GM12878 (cell line): Measurements from ENCODE around the gene LRR1. TPM values are rescaled to one million over a fixed set of nuclear protein-coding genes. Genes with fewer than 3 reads are reported as not detected.

Experiments
- ATAC-seq: fragments of 200-7000 bp; cut with Tn5 transposase; 3 replicates; pipeline ENCODE4 v1.9.1; 2020; ENCODE audit warnings: mild to moderate bottlenecking, moderate library complexity
- BruUV-seq: library from RNA; stranded (reverse); fragments of 400-500 nt; replicated peaks from 2 replicates; lab custom pipeline; 2021; lab: Mats Ljungman, UMichigan
- CTCF ChIA-PET: fragments of 300-600 bp; sonication (Branson Sonifier 250); formaldehyde crosslinking; extraction: SDS; loops from one replicate; lab custom pipeline; 2021; ENCODE audit warnings: inconsistent platforms; lab: Yijun Ruan, JAX
- POLR2A ChIA-PET: fragments of 350-600 bp; formaldehyde crosslinking; extraction: SDS; loops from one replicate; lab custom pipeline; 2021; ENCODE audit warnings: inconsistent platforms; lab: Charles Lee
- RAD21 ChIA-PET: fragments of 300-600 bp; sonication (Branson Sonifier 250); formaldehyde crosslinking; loops from one replicate; lab custom pipeline; 2023; ENCODE audit warnings: antibody characterized with exemption; ENCODE audit not compliant: unreplicated experiment; lab: Charles Lee
- SMC1A ChIA-PET: fragments of 300-600 bp; sonication (Branson Sonifier 250); formaldehyde crosslinking; loops from one replicate; lab custom pipeline; 2023; ENCODE audit not compliant: unreplicated experiment, uncharacterized antibody; lab: Charles Lee
- DNase-seq: peaks from one replicate; pipeline ENCODE4 v3.0.0-alpha.2; 2011; ENCODE audit warnings: low read depth, low spot score
- FAIRE-seq: peaks from 3 replicates; lab custom pipeline; 2011; peaks lifted over from hg19 to GRCh38; lab: Jason Lieb, UNC
- H2AFZ ChIP-seq: 2 replicates; pipeline ENCODE4 v1.6.0; 2011; ENCODE audit warnings: low read depth, low read length, control low read depth; ENCODE audit not compliant: control insufficient read depth
- H3K27ac ChIP-seq: 2 replicates; pipeline ENCODE4 v1.5.1; 2011; ENCODE audit warnings: control low read depth; ENCODE audit not compliant: control insufficient read depth, insufficient read depth
- H3K27me3 ChIP-seq, 2 experiments: replicated peaks in 1 of 2; 2 replicates each; pipeline versions ENCODE4 v1.6.0 to v1.6.1; 2011; ENCODE audit warnings: low read length in 1 of 2; ENCODE audit not compliant: control insufficient read depth in 2 of 2, insufficient read depth in 2 of 2
- H3K36me3 ChIP-seq, 2 experiments: 2 replicates each; pipeline ENCODE4 v1.5.1; 2011; ENCODE audit warnings: low read length in 1 of 2; ENCODE audit not compliant: control insufficient read depth in 2 of 2, insufficient read depth in 2 of 2
- H3K4me1 ChIP-seq: 2 replicates; pipeline ENCODE4 v1.6.1; 2011; ENCODE audit warnings: mild to moderate bottlenecking, low read length, moderate library complexity, mixed read lengths; ENCODE audit not compliant: control insufficient read depth, insufficient read depth
- H3K4me2 ChIP-seq: 2 replicates; pipeline ENCODE4 v1.6.0; 2011; ENCODE audit warnings: control low read depth; ENCODE audit not compliant: control insufficient read depth, insufficient read depth
- H3K4me3 ChIP-seq: fragments of 200-600 bp; sonication (generic); 2 replicates; pipeline ENCODE4 v1.5.1; 2016
- H3K79me2 ChIP-seq: 2 replicates; pipeline ENCODE4 v1.6.0; 2011; ENCODE audit warnings: low read length; ENCODE audit not compliant: control insufficient read depth, insufficient read depth
- H3K9ac ChIP-seq: 2 replicates; pipeline ENCODE4 v1.8.0; 2011; ENCODE audit warnings: low read length, control low read depth, mixed read lengths; ENCODE audit not compliant: control insufficient read depth, insufficient read depth
- H3K9me3 ChIP-seq: replicated peaks from 3 replicates; pipeline ENCODE4 v1.5.1; 2011; ENCODE audit warnings: mild to moderate bottlenecking, low read length; ENCODE audit not compliant: control insufficient read depth, insufficient read depth
- H4K20me1 ChIP-seq: 2 replicates; pipeline ENCODE4 v1.6.0; 2011; ENCODE audit not compliant: control insufficient read depth, insufficient read depth
- CEBPB ChIP-seq, 2 experiments: fragments of 150-350 bp in 1 of 2; IDR thresholded peaks; 2 replicates each; pipeline ENCODE4 v1.6.1; 2012 to 2014; ENCODE audit warnings: low read depth in 2 of 2, low read length in 2 of 2, borderline replicate concordance in 1 of 2, inconsistent platforms in 1 of 2
- POLR2A ChIP-seq: IDR thresholded peaks from 2 replicates; pipeline ENCODE4 v1.6.1; 2011; ENCODE audit warnings: low read depth, mild to moderate bottlenecking, low read length
- SPI1 ChIP-seq: IDR thresholded peaks from 2 replicates; pipeline ENCODE4 v1.6.1; 2011; ENCODE audit warnings: low read depth, mild to moderate bottlenecking, low read length, moderate library complexity, borderline replicate concordance; ENCODE audit not compliant: insufficient read depth
- SUPT20H ChIP-seq: IDR thresholded peaks from 2 replicates; pipeline ENCODE4 v1.6.1; 2011; ENCODE audit warnings: low read depth, mild to moderate bottlenecking, low read length, moderate library complexity, borderline replicate concordance; ENCODE audit not compliant: control insufficient read depth
- WGBS: methylation state at CpG from one replicate; pipeline ENCODE4 v1.1.6; 2016; ENCODE audit warnings: low lambda C conversion rate; ENCODE audit not compliant: insufficient replicate concordance, insufficient coverage; ENCODE audit errors: missing lambda C conversion rate; 5-methylcytosine and 5-hydroxymethylcytosine counted together
- in situ Hi-C: fragments of 300-500 bp; cut with MboI; formaldehyde crosslinking; loops from 9 replicates; pipeline ENCODE4 v1.14.3; 2018; ENCODE audit warnings: mixed read lengths
- intact Hi-C: fragments of 100-400 bp; cut with micrococcal nuclease; formaldehyde crosslinking; loops from one replicate; pipeline ENCODE4 v1.14.2; 2022; ENCODE audit not compliant: unreplicated experiment
- polyA plus RNA-seq, 11 experiments: library from polyadenylated mRNA; depleted of rRNA in 4 of 11; unstranded in 6 of 11; stranded (reverse) in 5 of 11; fragments of >200 nt; fragmentation: Nextera tagmentation in 4 of 11; fragmentation: Illumina TruSeq in 1 of 11; extraction: Ambion mirVana in 4 of 11; extraction: Trizol in 1 of 11; gene quantifications; 1 replicate in 1 of 11; 2 replicates in 10 of 11; pipeline versions ENCODE4 v1.2.1 to v1.2.3, GENCODE V29; 2011 to 2016; ENCODE audit warnings: inconsistent platforms in 2 of 11, missing spikeins in 2 of 11, low read depth in 1 of 11
- total RNA-seq, 4 experiments: library from RNA; depleted of rRNA in 3 of 4; stranded (reverse); fragments of >200 nt in 3 of 4; fragmentation: Illumina TruSeq in 1 of 4; extraction: Trizol in 1 of 4; gene quantifications; 2 replicates each; pipeline versions ENCODE4 v1.2.1 to v1.2.3, GENCODE V29; 2013 to 2021
- TF ChIP-seq, protein P1 (sequence below): IDR thresholded peaks from 2 replicates; pipeline ENCODE4 v1.6.1; 2011; ENCODE audit warnings: borderline replicate concordance, low read depth, mild to moderate bottlenecking, moderate library complexity, low read length; ENCODE audit not compliant: insufficient read depth, poor library complexity, severe bottlenecking
- TF ChIP-seq, protein P2 (sequence below): fragments of 450-650 bp; IDR thresholded peaks from 2 replicates; pipeline ENCODE4 v1.6.1; 2016; ENCODE audit warnings: mild to moderate bottlenecking, moderate library complexity, borderline replicate concordance
- TF ChIP-seq, protein P3 (sequence below): IDR thresholded peaks from 2 replicates; pipeline ENCODE4 v1.6.1; 2012; ENCODE audit warnings: low read depth, low read length, improper control_type of control experiment

LRR1 gene
- total and polyA plus RNA-seq, 10 of the 15 experiments (the other 5 are each of a cell fraction or from before 2014, with no cell fraction given): 36.9 to 110 (median 53.1) TPM

DNA sequence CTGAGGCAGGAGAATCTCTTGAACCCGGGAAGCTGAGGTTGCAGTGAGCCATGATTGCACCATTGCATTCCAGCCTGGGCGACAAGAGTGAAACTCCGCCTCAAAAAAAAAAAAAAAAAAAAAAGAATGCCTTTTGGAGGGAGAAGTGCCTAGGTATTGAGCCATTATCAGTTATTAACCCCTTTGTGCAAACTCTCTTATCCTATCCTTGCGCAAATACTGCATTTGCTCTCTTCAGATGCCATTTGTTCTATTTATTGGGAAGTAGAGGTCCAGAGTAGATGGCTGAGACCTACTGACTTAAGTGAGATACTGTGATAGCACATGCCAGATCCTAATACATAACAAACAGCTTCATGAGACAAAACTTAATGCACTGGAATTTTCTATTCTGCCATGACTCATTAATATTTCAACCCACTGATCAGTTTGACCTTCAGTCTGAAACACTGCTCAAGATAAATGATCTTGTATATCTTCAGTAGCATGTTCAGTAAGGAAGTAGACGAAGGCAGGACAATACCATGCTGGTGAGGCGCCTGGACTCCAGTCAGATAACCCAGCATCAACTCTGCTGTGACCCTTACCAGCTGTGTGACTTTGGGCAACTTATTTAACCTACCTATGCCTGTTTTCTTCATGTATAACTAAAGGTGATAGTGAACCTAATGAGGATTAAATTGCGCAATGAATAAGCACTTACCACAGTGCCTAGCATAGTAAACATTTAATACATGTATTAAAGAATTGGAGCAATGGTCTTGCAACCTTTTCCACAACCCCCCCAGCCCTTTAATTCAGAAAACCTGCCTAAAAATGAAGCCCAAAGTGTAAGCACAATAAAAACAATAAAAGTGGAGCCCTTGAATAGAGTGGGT, 42.0 kb downstream of the LRR1 start:
- Histone ChIP-seq H3K4me3 (no peak overlapping the region), H3K9me3 (no peaks in the 10 kb centered on the region), H2AFZ (no peak overlapping the region), H4K20me1 (no peaks in the 10 kb centered on the region), H3K27me3 (no peaks in the 10 kb centered on the region), H3K4me2 (no peak overlapping the region)
- ChIA-PET POLR2A (interaction anchor here (0.7 kb wide), 1 partner anchor 968 kb away, joined by 6 read pairs; no protein-coding TSS in a partner anchor), RAD21 (interaction anchor here (1.4 kb wide), 1 partner anchor 127 kb away, joined by 4 read pairs; the partner anchor contains the start of gene KLHDC2)
- FAIRE-seq: no peak
- BruUV-seq: no TSS peak
- intact Hi-C loops: no loop called here
- TF ChIP-seq, protein P1, sequence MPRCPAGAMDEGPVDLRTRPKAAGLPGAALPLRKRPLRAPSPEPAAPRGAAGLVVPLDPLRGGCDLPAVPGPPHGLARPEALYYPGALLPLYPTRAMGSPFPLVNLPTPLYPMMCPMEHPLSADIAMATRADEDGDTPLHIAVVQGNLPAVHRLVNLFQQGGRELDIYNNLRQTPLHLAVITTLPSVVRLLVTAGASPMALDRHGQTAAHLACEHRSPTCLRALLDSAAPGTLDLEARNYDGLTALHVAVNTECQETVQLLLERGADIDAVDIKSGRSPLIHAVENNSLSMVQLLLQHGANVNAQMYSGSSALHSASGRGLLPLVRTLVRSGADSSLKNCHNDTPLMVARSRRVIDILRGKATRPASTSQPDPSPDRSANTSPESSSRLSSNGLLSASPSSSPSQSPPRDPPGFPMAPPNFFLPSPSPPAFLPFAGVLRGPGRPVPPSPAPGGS: peak; percentile 27
- TF ChIP-seq, protein P2, sequence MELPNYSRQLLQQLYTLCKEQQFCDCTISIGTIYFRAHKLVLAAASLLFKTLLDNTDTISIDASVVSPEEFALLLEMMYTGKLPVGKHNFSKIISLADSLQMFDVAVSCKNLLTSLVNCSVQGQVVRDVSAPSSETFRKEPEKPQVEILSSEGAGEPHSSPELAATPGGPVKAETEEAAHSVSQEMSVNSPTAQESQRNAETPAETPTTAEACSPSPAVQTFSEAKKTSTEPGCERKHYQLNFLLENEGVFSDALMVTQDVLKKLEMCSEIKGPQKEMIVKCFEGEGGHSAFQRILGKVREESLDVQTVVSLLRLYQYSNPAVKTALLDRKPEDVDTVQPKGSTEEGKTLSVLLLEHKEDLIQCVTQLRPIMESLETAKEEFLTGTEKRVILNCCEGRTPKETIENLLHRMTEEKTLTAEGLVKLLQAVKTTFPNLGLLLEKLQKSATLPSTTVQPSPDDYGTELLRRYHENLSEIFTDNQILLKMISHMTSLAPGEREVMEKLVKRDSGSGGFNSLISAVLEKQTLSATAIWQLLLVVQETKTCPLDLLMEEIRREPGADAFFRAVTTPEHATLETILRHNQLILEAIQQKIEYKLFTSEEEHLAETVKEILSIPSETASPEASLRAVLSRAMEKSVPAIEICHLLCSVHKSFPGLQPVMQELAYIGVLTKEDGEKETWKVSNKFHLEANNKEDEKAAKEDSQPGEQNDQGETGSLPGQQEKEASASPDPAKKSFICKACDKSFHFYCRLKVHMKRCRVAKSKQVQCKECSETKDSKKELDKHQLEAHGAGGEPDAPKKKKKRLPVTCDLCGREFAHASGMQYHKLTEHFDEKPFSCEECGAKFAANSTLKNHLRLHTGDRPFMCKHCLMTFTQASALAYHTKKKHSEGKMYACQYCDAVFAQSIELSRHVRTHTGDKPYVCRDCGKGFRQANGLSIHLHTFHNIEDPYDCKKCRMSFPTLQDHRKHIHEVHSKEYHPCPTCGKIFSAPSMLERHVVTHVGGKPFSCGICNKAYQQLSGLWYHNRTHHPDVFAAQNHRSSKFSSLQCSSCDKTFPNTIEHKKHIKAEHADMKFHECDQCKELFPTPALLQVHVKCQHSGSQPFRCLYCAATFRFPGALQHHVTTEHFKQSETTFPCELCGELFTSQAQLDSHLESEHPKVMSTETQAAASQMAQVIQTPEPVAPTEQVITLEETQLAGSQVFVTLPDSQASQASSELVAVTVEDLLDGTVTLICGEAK: no peak
- TF ChIP-seq POLR2A (no peak), CEBPB (IDR thresholded peaks at IDR 0.05; ENCODE audit: borderline replicate concordance in 1 of 2, low read depth in 2 of 2, low read length in 2 of 2) (peak in 1 of 2 experiments; percentile 36; a peak in 1 of 4 replicates), SUPT20H (no peak), SPI1 (no peak)
- TF ChIP-seq, protein P3, sequence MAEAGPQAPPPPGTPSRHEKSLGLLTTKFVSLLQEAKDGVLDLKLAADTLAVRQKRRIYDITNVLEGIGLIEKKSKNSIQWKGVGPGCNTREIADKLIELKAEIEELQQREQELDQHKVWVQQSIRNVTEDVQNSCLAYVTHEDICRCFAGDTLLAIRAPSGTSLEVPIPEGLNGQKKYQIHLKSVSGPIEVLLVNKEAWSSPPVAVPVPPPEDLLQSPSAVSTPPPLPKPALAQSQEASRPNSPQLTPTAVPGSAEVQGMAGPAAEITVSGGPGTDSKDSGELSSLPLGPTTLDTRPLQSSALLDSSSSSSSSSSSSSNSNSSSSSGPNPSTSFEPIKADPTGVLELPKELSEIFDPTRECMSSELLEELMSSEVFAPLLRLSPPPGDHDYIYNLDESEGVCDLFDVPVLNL: no peak
- TF ChIP-seq, all 136 proteins: peak for 2
- Histone ChIP-seq H3K79me2 (peaks cover 35% of the 10 kb centered on the region), H3K9ac (no peak overlapping the region), H3K4me1 (peaks cover 16% of the 10 kb centered on the region), H3K36me3 (peaks cover 0 to 8% of the 10 kb centered on the region in 2 experiments; a peak in 2 of 4 replicates), H3K27ac (no peak overlapping the region)
- SMC1A ChIA-PET: interaction anchor here (0.6 kb wide), 1 partner anchor 22 kb away, joined by 3 read pairs; no protein-coding TSS in a partner anchor
- WGBS: 99% methylated on average over 7 of the region's 7 CpGs
- in situ Hi-C loops: no loop called here
- no peak; the same call in 2 of the 3 replicates for ATAC-seq
- CTCF ChIA-PET: no interaction called here
- no peak for DNase-seq
